Keratinocyte (primary cell): ENCODE data around the gene MEGF11.

Source experiments
- EZH2 ChIP-seq: IDR thresholded peaks from one replicate; pipeline ENCODE4 v1.6.1; 2012; ENCODE audit warnings: inconsistent platforms, mild to moderate bottlenecking, low read length, moderate library complexity
- TF ChIP-seq, protein P1 (sequence below), 3 experiments: IDR thresholded peaks in 1 of 3; conservative IDR thresholded peaks in 1 of 3; optimal IDR thresholded peaks in 1 of 3; 2 replicates in 2 of 3; 3 replicates in 1 of 3; pipeline versions ENCODE3 to v1.5.1; 2011; ENCODE audit warnings: low read length in 3 of 3, mild to moderate bottlenecking in 3 of 3, moderate library complexity in 2 of 3, control low read depth in 1 of 3, inconsistent platforms in 1 of 3; ENCODE audit not compliant: insufficient read depth in 2 of 3; ENCODE audit errors: extremely low read depth in 1 of 3

DNA sequence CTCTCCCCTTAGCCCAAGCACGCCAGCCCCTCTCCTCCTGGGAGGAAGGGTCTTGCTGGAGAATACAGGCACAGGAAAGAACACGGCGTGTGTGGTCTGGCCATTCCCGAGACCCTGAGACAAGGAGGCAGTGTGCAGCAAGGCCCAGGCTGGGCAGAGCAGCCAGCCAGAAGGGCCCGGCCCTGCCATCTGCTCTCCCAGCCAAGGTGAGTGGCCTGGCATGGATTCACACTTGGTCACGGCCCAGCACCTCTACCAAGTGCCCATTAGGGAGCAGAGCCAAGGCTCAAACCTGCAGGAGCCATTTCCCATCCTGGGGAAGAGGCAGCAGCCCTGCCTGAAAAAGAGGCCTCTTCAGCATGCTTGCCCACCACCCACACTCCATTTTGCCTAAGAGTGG is 28.6 kb downstream of the MEGF11 start:
- TF ChIP-seq, protein P1, sequence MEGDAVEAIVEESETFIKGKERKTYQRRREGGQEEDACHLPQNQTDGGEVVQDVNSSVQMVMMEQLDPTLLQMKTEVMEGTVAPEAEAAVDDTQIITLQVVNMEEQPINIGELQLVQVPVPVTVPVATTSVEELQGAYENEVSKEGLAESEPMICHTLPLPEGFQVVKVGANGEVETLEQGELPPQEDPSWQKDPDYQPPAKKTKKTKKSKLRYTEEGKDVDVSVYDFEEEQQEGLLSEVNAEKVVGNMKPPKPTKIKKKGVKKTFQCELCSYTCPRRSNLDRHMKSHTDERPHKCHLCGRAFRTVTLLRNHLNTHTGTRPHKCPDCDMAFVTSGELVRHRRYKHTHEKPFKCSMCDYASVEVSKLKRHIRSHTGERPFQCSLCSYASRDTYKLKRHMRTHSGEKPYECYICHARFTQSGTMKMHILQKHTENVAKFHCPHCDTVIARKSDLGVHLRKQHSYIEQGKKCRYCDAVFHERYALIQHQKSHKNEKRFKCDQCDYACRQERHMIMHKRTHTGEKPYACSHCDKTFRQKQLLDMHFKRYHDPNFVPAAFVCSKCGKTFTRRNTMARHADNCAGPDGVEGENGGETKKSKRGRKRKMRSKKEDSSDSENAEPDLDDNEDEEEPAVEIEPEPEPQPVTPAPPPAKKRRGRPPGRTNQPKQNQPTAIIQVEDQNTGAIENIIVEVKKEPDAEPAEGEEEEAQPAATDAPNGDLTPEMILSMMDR (optimal IDR thresholded peaks at IDR 0.05 in 1 of 3, IDR thresholded peaks at IDR 0.05 in 1 of 3, conservative IDR thresholded peaks at IDR 0.05 in 1 of 3; ENCODE audit: extremely low read depth in 1 of 3, insufficient read depth in 2 of 3, low read length in 3 of 3): no peak
- no peak for TF ChIP-seq EZH2
